Measurements from ENCODE around the gene SEMA5A.

SEMA5A gene

DNA sequence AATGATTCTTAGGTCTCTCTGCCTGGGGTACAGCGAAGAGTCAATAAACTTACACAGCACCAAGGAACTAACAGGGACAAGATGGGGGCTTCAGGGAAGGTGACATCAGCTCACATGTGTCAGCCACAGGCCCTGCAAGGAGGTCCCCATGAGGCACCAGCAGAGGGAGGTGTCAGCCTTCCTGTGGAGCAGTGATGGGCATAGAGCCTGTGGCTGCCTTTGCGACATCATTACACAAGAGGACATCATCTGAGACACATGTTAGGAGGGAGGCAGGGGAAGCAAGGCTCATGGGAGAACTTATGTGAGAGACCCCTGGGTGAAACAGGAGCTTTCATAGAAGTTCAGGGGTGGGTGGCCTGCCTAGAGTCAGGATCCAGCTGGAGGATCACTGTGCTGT is 389.6 kb downstream of the SEMA5A start:
- TF ChIP-seq, protein P1, sequence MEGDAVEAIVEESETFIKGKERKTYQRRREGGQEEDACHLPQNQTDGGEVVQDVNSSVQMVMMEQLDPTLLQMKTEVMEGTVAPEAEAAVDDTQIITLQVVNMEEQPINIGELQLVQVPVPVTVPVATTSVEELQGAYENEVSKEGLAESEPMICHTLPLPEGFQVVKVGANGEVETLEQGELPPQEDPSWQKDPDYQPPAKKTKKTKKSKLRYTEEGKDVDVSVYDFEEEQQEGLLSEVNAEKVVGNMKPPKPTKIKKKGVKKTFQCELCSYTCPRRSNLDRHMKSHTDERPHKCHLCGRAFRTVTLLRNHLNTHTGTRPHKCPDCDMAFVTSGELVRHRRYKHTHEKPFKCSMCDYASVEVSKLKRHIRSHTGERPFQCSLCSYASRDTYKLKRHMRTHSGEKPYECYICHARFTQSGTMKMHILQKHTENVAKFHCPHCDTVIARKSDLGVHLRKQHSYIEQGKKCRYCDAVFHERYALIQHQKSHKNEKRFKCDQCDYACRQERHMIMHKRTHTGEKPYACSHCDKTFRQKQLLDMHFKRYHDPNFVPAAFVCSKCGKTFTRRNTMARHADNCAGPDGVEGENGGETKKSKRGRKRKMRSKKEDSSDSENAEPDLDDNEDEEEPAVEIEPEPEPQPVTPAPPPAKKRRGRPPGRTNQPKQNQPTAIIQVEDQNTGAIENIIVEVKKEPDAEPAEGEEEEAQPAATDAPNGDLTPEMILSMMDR (IDR thresholded peaks at IDR 0.05; ENCODE audit: low read depth, low read length): peak; percentile 60
- DNase-seq (ENCODE audit: extremely low read depth, low read depth): peak; percentile 29

DNA sequence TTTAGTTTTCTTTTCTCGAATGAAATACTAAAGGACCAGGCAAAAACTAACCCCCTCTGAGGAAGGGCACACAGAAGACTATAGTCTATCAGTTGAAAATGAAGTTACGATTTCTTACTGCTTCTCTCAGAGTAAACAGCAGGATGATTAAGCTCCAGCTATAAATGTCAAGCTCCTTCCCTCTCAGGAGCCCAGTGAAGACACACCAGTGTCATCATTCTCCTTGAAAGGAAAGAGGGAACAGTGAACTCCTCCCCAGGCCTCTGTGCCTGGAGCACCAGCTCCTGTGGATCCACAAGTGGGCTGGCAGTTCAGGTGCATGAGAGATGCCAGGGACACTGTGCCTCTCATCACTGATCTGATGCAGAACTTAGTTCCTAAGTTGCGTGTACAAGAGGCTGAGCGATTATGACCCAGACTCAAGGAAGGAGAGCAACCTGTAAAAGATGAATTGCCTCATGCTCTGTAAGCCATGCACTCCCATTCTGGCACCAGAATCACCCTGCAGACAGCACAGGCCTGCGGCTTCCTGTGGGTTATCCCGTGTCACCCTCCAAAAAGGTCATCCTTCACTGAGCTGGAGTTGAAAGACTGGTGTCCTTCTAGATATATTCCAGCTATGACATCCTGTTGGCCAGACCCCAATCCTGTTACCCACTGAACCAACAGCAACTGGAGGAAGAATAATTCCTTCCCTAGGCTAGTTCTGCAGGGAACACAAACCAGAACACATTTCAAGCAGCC is 394.0 kb downstream of the SEMA5A start:
- TF ChIP-seq, protein P1 (IDR thresholded peaks at IDR 0.05; ENCODE audit: low read depth, low read length): no peak
- DNase-seq (ENCODE audit: extremely low read depth, low read depth): no peak

- TF ChIP-seq, protein P1 (IDR thresholded peaks at IDR 0.05; ENCODE audit: low read depth, low read length): no peak
- peak; percentile 20 for DNase-seq (ENCODE audit: extremely low read depth, low read depth)
These were observed 395.9 kb downstream of the SEMA5A start for GRCh38 chr5:9149988-9150387.

- DNase-seq (ENCODE audit: extremely low read depth, low read depth): no peak
- TF ChIP-seq, protein P1 (IDR thresholded peaks at IDR 0.05; ENCODE audit: low read depth, low read length): no peak
These were observed 397.6 kb downstream of the SEMA5A start for GRCh38 chr5:9148242-9148641.

GRCh38 chr5:9140711-9141110 is 405.2 kb downstream of the SEMA5A start:
- DNase-seq (ENCODE audit: extremely low read depth, low read depth): no peak
- TF ChIP-seq, protein P1 (IDR thresholded peaks at IDR 0.05; ENCODE audit: low read depth, low read length): no peak

- no peak for DNase-seq (ENCODE audit: extremely low read depth, low read depth)
- TF ChIP-seq, protein P1 (IDR thresholded peaks at IDR 0.05; ENCODE audit: low read depth, low read length): no peak
These were observed 405.7 kb downstream of the SEMA5A start for GRCh38 chr5:9140202-9140601.

- DNase-seq (ENCODE audit: extremely low read depth, low read depth): no peak
- TF ChIP-seq, protein P1 (IDR thresholded peaks at IDR 0.05; ENCODE audit: low read depth, low read length): no peak
These were observed 406.5 kb downstream of the SEMA5A start for GRCh38 chr5:9139344-9139743.

All from AG09319 (cell line).